ENCODE data around the gene PTGES3L.

PTGES3L gene

DNA sequence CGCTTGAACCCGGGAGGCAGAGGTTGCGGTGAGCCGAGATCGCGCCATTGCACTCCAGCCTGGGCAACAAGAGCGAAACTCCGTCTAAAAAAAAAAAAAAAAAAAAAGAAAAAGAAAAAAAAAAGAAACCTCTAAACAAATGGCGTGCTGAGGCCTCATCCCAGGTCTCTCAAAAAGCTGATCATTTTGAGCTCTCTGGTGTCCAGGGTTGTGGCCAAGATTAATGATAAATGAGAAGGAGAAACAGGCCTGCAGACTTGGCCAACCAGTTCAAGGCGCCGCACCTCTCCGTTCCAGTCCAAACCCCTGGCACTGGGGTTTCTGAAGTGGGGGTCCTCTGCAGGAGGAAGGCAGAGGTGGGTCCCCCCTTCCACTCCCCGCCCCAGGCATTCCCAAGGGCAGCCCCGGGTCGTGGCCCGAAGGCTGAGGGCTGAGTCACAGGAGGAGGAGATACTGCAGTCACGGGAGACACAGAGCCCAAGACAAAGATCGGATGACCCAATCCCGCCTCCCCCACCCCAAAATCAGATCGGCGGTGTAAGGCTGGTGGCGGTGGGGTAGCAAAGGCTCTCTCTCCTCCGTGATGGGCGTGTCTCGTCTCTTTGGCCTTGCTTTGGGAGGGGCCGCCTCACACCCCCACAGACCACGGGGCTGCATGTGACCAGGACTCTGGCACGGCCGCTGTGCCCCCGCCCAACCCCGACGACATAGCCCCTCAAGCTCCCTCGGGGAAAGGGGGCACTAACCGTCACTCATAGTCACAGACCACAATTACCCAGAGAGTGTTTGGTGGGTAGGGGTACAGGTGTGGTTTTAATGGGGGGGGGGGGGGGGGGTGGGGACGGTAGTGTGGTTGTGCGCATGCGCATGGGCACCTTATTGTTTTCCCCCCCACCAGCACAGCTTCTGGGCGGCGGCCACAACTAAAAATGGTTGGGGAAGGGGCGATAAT is 41.2 kb upstream of the PTGES3L start:
- Histone ChIP-seq H3K36me3 (ENCODE audit: control insufficient read depth in 1 of 2, insufficient read depth in 2 of 2, low read length in 2 of 2) (peaks cover 3 to 9% of the 10 kb centered on the region in 2 donors), H3K4me1 (ENCODE audit: control insufficient read depth in 1 of 2, insufficient read depth in 2 of 2, low read length in 2 of 2) (peaks cover 15 to 41% of the 10 kb centered on the region in 2 donors), H3K27me3 (ENCODE audit: control insufficient read depth in 1 of 2, insufficient read depth in 2 of 2, low read length in 2 of 2) (no peaks in the 10 kb centered on the region), H3K27ac (ENCODE audit: low read depth, low read length) (peak overlapping the region; percentile 80), H3K9ac (ENCODE audit: low read depth in 1 of 2, low read length in 2 of 2) (peak overlapping the region; percentile 77 to 85), H3K4me3 (ENCODE audit: low read depth in 1 of 2, low read length in 2 of 2) (peak overlapping the region; percentile 88 to 91), H3K9me3 (ENCODE audit: control insufficient read depth in 1 of 2, low read length in 2 of 2) (no peaks in the 10 kb centered on the region)

DNA sequence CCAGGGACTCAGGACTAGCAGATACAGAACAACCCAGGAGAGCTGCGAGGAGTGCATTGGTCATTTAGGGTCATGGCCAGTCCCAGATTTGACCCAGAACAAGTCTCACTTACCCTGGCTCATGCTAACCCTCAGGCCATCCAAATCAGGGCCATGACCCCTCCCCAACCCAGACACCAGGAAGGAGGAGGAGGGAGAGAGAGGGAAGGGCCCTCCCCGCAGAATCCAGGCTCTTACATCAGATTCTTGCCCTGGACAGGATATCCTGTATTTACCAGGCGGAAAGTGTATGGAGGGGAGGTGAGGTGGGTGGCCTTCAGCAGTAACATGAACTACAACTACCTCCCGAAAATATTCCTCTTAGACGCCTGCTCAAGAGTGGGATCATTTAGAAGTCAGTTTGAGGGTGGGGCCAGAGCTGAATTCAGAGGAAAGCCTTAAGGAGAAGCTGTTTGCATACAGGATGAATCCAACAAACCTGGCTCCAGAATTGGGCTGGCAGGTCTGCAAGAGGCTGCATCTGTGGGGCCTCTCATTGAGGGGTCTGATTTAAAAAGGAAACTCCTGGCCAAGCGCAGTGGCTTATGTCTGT is 40.2 kb upstream of the PTGES3L start:
- Histone ChIP-seq H3K9ac (ENCODE audit: low read depth in 1 of 2, low read length in 2 of 2) (peak overlapping the region; percentile 16 to 55), H3K4me1 (ENCODE audit: control insufficient read depth in 1 of 2, insufficient read depth in 2 of 2, low read length in 2 of 2) (peaks cover 19 to 46% of the 10 kb centered on the region in 2 donors), H3K27me3 (ENCODE audit: control insufficient read depth in 1 of 2, insufficient read depth in 2 of 2, low read length in 2 of 2) (no peaks in the 10 kb centered on the region), H3K27ac (ENCODE audit: low read depth, low read length) (no peak overlapping the region), H3K36me3 (ENCODE audit: control insufficient read depth in 1 of 2, insufficient read depth in 2 of 2, low read length in 2 of 2) (peaks cover 6 to 15% of the 10 kb centered on the region in 2 donors), H3K9me3 (ENCODE audit: control insufficient read depth in 1 of 2, low read length in 2 of 2) (no peaks in the 10 kb centered on the region), H3K4me3 (ENCODE audit: low read depth in 1 of 2, low read length in 2 of 2) (peak overlapping the region in 1 of 2 donors; percentile 42)

- Histone ChIP-seq H3K27me3 (ENCODE audit: control insufficient read depth in 1 of 2, insufficient read depth in 2 of 2, low read length in 2 of 2) (no peaks in the 10 kb centered on the region), H3K9ac (ENCODE audit: low read depth in 1 of 2, low read length in 2 of 2) (peak overlapping the region; percentile 16 to 55), H3K4me3 (ENCODE audit: low read depth in 1 of 2, low read length in 2 of 2) (peak overlapping the region in 1 of 2 donors; percentile 42), H3K36me3 (ENCODE audit: control insufficient read depth in 1 of 2, insufficient read depth in 2 of 2, low read length in 2 of 2) (peaks cover 12 to 22% of the 10 kb centered on the region in 2 donors), H3K4me1 (ENCODE audit: control insufficient read depth in 1 of 2, insufficient read depth in 2 of 2, low read length in 2 of 2) (peaks cover 15 to 42% of the 10 kb centered on the region in 2 donors), H3K9me3 (ENCODE audit: control insufficient read depth in 1 of 2, low read length in 2 of 2) (no peaks in the 10 kb centered on the region), H3K27ac (ENCODE audit: low read depth, low read length) (no peak overlapping the region)
Observed at GRCh38 chr17:43019418-43019817, 39.5 kb upstream of the PTGES3L start.

DNA sequence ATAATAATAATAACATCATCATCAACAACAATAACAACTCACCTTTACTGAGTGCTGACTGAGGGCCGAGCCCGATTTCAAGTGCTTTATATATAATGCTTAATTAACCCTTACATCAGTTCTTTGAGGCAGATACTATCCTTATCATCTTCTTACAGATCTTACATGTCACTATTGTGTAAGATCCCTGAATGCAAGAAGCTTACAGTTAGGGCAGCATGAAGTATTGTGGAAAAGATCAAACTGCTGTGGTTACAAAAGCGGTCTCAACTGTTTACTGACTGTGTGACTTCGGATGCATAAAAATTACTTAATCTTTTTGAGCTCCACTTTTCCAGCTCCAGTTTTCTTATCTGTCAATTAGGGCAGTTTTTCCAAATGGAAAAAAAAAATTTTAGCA is 39.1 kb upstream of the PTGES3L start:
- no peaks in the 10 kb centered on the region for H3K9me3 ChIP-seq (ENCODE audit: control insufficient read depth in 1 of 2, low read length in 2 of 2)
- H3K36me3 ChIP-seq (ENCODE audit: control insufficient read depth in 1 of 2, insufficient read depth in 2 of 2, low read length in 2 of 2) = peaks cover 17 to 25% of the 10 kb centered on the region in 2 donors
- H3K4me3 ChIP-seq (ENCODE audit: low read depth in 1 of 2, low read length in 2 of 2) = no peak overlapping the region
- H3K27me3 ChIP-seq (ENCODE audit: control insufficient read depth in 1 of 2, insufficient read depth in 2 of 2, low read length in 2 of 2) = no peaks in the 10 kb centered on the region
- peaks cover 15 to 38% of the 10 kb centered on the region in 2 donors for H3K4me1 ChIP-seq (ENCODE audit: control insufficient read depth in 1 of 2, insufficient read depth in 2 of 2, low read length in 2 of 2)
- no peak overlapping the region for H3K9ac ChIP-seq (ENCODE audit: low read depth in 1 of 2, low read length in 2 of 2)
- no peak overlapping the region for H3K27ac ChIP-seq (ENCODE audit: low read depth, low read length)

DNA sequence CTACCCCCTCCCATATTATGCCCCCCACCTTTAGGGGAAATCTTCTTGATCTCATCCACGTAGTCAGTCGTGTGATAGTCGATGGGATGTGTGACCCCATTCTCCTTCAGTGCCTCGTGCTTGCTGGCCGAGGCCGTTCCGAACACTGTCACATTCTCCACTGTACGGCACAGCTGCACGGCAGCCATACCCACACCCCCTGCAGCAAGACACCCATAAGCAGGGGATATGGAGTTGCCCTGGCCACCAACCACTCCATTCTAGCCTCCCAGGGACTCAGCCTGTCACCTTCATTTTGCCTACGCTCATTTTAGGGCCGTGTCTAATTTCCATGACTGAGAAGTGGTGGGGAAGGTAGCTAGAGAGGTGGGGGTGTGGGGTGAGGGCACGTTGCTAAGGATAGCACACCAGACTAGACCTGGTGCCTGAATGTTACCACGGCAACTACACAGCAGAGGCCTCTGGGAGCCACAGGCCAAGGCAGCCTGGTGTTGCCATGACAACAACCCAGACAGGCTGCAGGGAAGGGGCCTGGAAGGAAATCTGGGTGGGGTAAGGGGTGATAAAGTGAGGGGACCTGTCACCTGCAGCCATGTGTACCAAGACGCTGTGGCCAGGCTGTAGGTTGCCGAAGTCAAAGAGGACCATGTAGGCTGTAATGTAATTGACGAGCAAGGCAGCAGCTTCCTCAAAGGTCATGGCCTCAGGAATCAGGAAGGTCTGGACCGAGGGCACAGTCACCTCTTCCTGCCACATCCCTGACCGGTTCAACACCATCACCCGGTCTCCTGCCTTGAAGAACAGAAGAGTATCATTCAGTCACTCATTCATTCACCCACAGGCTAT is 38.4 kb upstream of the PTGES3L start:
- Histone ChIP-seq H3K9ac (ENCODE audit: low read depth in 1 of 2, low read length in 2 of 2) (no peak overlapping the region), H3K4me1 (ENCODE audit: control insufficient read depth in 1 of 2, insufficient read depth in 2 of 2, low read length in 2 of 2) (peaks cover 15 to 38% of the 10 kb centered on the region in 2 donors), H3K9me3 (ENCODE audit: control insufficient read depth in 1 of 2, low read length in 2 of 2) (no peaks in the 10 kb centered on the region), H3K4me3 (ENCODE audit: low read depth in 1 of 2, low read length in 2 of 2) (no peak overlapping the region), H3K36me3 (ENCODE audit: control insufficient read depth in 1 of 2, insufficient read depth in 2 of 2, low read length in 2 of 2) (peaks cover 22 to 32% of the 10 kb centered on the region in 2 donors), H3K27me3 (ENCODE audit: control insufficient read depth in 1 of 2, insufficient read depth in 2 of 2, low read length in 2 of 2) (no peaks in the 10 kb centered on the region), H3K27ac (ENCODE audit: low read depth, low read length) (no peak overlapping the region)

DNA sequence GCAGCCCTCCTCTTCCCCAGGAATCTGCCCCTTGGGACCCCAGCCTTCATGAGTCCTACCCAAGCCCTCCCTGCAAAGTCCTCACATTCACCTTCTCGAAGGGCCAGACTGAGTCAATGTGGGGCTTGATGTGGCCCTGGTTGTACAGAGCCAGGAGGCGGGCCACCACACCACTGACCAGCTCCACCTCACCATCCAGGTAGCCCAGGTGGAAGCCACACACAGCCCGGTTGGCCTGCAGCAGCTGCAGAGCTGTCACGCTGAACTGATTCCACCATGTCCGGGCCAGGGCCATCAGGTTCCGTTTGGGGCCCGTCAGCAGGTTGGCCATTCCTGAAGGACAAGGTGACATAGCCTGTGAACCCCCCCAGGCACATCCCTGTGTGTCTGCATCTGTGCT is 36.3 kb upstream of the PTGES3L start:
- Histone ChIP-seq H3K27ac (ENCODE audit: low read depth, low read length) (peak overlapping the region; percentile 35), H3K9me3 (ENCODE audit: control insufficient read depth in 1 of 2, low read length in 2 of 2) (no peaks in the 10 kb centered on the region), H3K4me3 (ENCODE audit: low read depth in 1 of 2, low read length in 2 of 2) (no peak overlapping the region), H3K4me1 (ENCODE audit: control insufficient read depth in 1 of 2, insufficient read depth in 2 of 2, low read length in 2 of 2) (peaks cover 23 to 40% of the 10 kb centered on the region in 2 donors), H3K27me3 (ENCODE audit: control insufficient read depth in 1 of 2, insufficient read depth in 2 of 2, low read length in 2 of 2) (no peaks in the 10 kb centered on the region), H3K36me3 (ENCODE audit: control insufficient read depth in 1 of 2, insufficient read depth in 2 of 2, low read length in 2 of 2) (peaks cover 30 to 37% of the 10 kb centered on the region in 2 donors), H3K9ac (ENCODE audit: low read depth in 1 of 2, low read length in 2 of 2) (no peak overlapping the region)

DNA sequence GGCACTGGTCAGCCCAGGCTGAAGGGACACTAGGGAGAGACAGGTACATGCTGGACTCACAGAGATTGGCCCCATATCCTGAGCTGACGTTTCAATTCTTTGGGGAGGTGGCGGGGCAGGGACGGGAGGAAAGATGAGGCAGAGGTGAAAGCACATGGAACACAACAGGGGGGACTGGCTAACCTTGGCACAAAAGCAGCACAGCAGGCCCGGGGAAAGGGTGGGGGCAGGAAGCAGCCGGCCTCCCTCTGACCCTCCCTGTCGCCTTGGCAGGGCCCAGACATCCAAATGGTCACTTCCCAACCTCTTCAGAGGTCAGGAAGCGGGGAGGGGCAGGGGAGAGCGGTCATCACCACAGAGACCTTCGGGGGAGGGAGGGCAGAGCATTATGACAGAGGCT is 35.7 kb upstream of the PTGES3L start:
- Histone ChIP-seq H3K9me3 (ENCODE audit: control insufficient read depth in 1 of 2, low read length in 2 of 2) (no peaks in the 10 kb centered on the region), H3K9ac (ENCODE audit: low read depth in 1 of 2, low read length in 2 of 2) (no peak overlapping the region), H3K27ac (ENCODE audit: low read depth, low read length) (no peak overlapping the region), H3K36me3 (ENCODE audit: control insufficient read depth in 1 of 2, insufficient read depth in 2 of 2, low read length in 2 of 2) (peaks cover 30 to 37% of the 10 kb centered on the region in 2 donors), H3K4me3 (ENCODE audit: low read depth in 1 of 2, low read length in 2 of 2) (no peak overlapping the region), H3K27me3 (ENCODE audit: control insufficient read depth in 1 of 2, insufficient read depth in 2 of 2, low read length in 2 of 2) (no peaks in the 10 kb centered on the region), H3K4me1 (ENCODE audit: control insufficient read depth in 1 of 2, insufficient read depth in 2 of 2, low read length in 2 of 2) (peaks cover 29 to 43% of the 10 kb centered on the region in 2 donors)

GRCh38 chr17:43014649-43015542 is 35.0 kb upstream of the PTGES3L start:
- H3K9me3 ChIP-seq (ENCODE audit: control insufficient read depth in 1 of 2, low read length in 2 of 2) = no peaks in the 10 kb centered on the region
- peaks cover 30 to 37% of the 10 kb centered on the region in 2 donors for H3K36me3 ChIP-seq (ENCODE audit: control insufficient read depth in 1 of 2, insufficient read depth in 2 of 2, low read length in 2 of 2)
- H3K9ac ChIP-seq (ENCODE audit: low read depth in 1 of 2, low read length in 2 of 2) = no peak overlapping the region
- H3K4me3 ChIP-seq (ENCODE audit: low read depth in 1 of 2, low read length in 2 of 2) = no peak overlapping the region
- H3K27me3 ChIP-seq (ENCODE audit: control insufficient read depth in 1 of 2, insufficient read depth in 2 of 2, low read length in 2 of 2) = no peaks in the 10 kb centered on the region
- H3K27ac ChIP-seq (ENCODE audit: low read depth, low read length) = no peak overlapping the region
- peaks cover 30 to 43% of the 10 kb centered on the region in 2 donors for H3K4me1 ChIP-seq (ENCODE audit: control insufficient read depth in 1 of 2, insufficient read depth in 2 of 2, low read length in 2 of 2)

DNA sequence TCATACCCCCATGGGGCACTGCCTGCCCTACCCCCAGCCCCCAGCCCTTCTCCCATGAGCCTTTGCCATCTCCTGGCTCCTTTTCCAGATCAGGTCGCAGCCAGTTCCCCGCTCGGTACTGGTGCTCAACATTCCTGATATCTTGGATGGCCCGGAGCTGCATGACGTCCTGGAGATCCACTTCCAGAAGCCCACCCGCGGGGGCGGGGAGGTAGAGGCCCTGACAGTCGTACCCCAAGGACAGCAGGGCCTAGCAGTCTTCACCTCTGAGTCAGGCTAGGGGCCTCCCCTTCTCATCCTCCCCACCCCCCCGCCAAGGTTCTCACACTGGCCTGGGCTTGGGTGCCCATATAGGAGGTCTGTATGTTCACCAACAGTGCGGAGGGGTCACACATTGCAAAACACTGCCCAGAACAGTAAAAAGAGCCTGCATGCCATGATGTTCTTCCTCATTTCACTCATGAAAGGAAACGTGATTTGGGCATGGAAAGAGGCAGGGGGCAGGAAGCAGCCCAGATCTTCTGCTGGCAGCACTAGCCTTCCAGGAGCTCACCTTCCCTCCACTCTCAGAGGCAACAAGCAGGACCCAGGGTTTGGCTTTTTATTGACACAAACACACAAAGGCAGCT is 34.3 kb upstream of the PTGES3L start:
- H3K4me3 ChIP-seq (ENCODE audit: low read depth in 1 of 2, low read length in 2 of 2) = no peak overlapping the region
- peaks cover 30 to 37% of the 10 kb centered on the region in 2 donors for H3K36me3 ChIP-seq (ENCODE audit: control insufficient read depth in 1 of 2, insufficient read depth in 2 of 2, low read length in 2 of 2)
- peaks cover 24 to 36% of the 10 kb centered on the region in 2 donors for H3K4me1 ChIP-seq (ENCODE audit: control insufficient read depth in 1 of 2, insufficient read depth in 2 of 2, low read length in 2 of 2)
- H3K27me3 ChIP-seq (ENCODE audit: control insufficient read depth in 1 of 2, insufficient read depth in 2 of 2, low read length in 2 of 2) = no peaks in the 10 kb centered on the region
- H3K27ac ChIP-seq (ENCODE audit: low read depth, low read length) = no peak overlapping the region
- no peak overlapping the region for H3K9ac ChIP-seq (ENCODE audit: low read depth in 1 of 2, low read length in 2 of 2)
- H3K9me3 ChIP-seq (ENCODE audit: control insufficient read depth in 1 of 2, low read length in 2 of 2) = no peaks in the 10 kb centered on the region

Data from duodenal mucosa (tissue), 2 donors.